Suprapubic skin (tissue), 4 donors: ENCODE results near the gene PGAM5.

ENCODE experiments used
- CTCF ChIP-seq, 2 donors: fragments of 200-600 bp in 1 of 2; fragments of 450-650 bp in 1 of 2; sonication (generic) in 1 of 2; IDR thresholded peaks; one replicate each; pipeline ENCODE4 v1.5.1; 2016 to 2019; ENCODE audit warnings: antibody characterized with exemption in 2 of 2, mild to moderate bottlenecking in 1 of 2, moderate library complexity in 1 of 2
- POLR2A ChIP-seq, 2 donors: fragments of 450-650 bp; IDR thresholded peaks; one replicate each; pipeline ENCODE4 v1.6.1; 2017; ENCODE audit warnings: antibody characterized with exemption in 2 of 2, mild to moderate bottlenecking in 2 of 2, moderate library complexity in 2 of 2
- POLR2AphosphoS5 ChIP-seq, 3 donors: sonication (generic); formaldehyde crosslinking; IDR thresholded peaks; one replicate each; pipeline ENCODE4 v1.6.1; 2017; ENCODE audit warnings: antibody characterized with exemption in 3 of 3

- TF ChIP-seq CTCF (IDR thresholded peaks at IDR 0.05) (no peak), POLR2A (IDR thresholded peaks at IDR 0.05) (no peak), POLR2AphosphoS5 (IDR thresholded peaks at IDR 0.05) (no peak)
Measured at GRCh38 chr12:132665149-132665491, 45.5 kb upstream of the PGAM5 start.
